ENCODE results near the gene PLCG2.

DNA sequence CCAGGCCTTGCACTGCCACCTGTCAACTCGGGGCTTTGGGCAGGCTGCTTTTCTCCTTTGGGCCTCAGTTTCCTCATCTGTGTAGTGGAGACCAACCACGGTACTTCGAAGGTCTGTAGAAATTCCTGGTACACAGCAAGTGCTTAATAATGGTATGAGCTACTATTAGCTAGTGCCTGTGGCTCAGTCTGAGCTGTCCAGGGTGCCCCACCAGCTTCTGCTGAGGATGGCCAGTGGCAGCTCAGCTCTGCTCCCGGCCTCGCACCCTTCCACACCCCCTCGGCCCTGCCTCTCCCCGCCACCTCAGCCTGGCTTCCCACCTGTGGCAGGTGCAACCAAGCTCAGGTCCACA is 26.2 kb upstream of the PLCG2 start:
- TF ChIP-seq ZFP3 (CRISPR knock-in tag; IDR thresholded peaks at IDR 0.05) (no peak), RARB (CRISPR knock-in tag; IDR thresholded peaks at IDR 0.05) (no peak), ISL1 (CRISPR knock-in tag; IDR thresholded peaks at IDR 0.05) (no peak), PPARA (CRISPR knock-in tag; IDR thresholded peaks at IDR 0.05; ENCODE audit: borderline replicate concordance) (no peak), ZFP30 (CRISPR knock-in tag; IDR thresholded peaks at IDR 0.05) (no peak)
- TF ChIP-seq, protein P1, sequence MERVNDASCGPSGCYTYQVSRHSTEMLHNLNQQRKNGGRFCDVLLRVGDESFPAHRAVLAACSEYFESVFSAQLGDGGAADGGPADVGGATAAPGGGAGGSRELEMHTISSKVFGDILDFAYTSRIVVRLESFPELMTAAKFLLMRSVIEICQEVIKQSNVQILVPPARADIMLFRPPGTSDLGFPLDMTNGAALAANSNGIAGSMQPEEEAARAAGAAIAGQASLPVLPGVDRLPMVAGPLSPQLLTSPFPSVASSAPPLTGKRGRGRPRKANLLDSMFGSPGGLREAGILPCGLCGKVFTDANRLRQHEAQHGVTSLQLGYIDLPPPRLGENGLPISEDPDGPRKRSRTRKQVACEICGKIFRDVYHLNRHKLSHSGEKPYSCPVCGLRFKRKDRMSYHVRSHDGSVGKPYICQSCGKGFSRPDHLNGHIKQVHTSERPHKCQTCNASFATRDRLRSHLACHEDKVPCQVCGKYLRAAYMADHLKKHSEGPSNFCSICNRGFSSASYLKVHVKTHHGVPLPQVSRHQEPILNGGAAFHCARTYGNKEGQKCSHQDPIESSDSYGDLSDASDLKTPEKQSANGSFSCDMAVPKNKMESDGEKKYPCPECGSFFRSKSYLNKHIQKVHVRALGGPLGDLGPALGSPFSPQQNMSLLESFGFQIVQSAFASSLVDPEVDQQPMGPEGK (CRISPR knock-in tag; IDR thresholded peaks at IDR 0.05; ENCODE audit: borderline replicate concordance): no peak
